ENCODE data around the gene ZNF655.

- TF ChIP-seq POLR2A (IDR thresholded peaks at IDR 0.05) = no peak
- no peak for TF ChIP-seq CTCF (IDR thresholded peaks at IDR 0.05)
These were observed 27.1 kb upstream of the ZNF655 start for GRCh38 chr7:99531354-99531765.

Data from uterus (tissue), 2 donors.